Fibroblast of lung (primary cell): ENCODE measurements around the gene RUNX2.

Source experiments
- EZH2 ChIP-seq: IDR thresholded peaks from 2 replicates; pipeline ENCODE4 v1.5.1; 2012; ENCODE audit warnings: low read length, control low read depth, mild to moderate bottlenecking; ENCODE audit errors: missing control alignments
- TF ChIP-seq, protein P1 (sequence below), 2 donors: IDR thresholded peaks in 1 of 2; conservative IDR thresholded peaks in 1 of 2; 1 replicate in 1 of 2; 2 replicates in 1 of 2; pipeline ENCODE4 v1.5.1; 2011 to 2012; ENCODE audit warnings: low read length in 2 of 2, control low read depth in 1 of 2, inconsistent platforms in 1 of 2, low read depth in 1 of 2, mild to moderate bottlenecking in 1 of 2

DNA sequence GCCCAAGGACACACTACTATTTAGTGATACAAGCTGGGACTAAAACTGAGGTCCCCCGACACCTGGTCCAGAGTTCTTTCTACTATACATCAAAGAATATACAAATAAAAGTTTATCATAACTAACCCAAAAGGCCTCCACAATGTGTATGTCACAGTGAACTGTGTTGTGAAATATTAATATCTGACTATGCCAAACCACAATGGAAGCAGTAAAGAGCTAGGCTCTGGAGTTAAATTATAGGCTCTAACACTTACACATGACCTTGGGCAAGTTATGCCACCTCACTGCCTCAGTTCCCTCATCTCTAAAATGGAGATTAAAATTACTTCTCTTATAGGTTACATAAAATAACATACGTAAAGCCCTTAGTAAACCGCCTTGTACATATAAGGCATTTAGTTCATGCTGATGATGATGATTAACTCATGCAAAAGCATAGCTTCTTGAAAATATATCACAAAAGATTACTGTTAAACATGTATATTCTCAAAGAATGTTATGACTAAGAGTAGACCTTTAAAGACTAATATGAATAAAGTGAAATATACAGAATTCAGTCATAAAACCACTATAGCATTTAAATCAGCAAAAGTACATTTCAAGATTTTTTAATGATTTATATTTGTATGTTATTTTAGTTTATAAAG is 43.9 kb downstream of the RUNX2 start:
- TF ChIP-seq, protein P1, sequence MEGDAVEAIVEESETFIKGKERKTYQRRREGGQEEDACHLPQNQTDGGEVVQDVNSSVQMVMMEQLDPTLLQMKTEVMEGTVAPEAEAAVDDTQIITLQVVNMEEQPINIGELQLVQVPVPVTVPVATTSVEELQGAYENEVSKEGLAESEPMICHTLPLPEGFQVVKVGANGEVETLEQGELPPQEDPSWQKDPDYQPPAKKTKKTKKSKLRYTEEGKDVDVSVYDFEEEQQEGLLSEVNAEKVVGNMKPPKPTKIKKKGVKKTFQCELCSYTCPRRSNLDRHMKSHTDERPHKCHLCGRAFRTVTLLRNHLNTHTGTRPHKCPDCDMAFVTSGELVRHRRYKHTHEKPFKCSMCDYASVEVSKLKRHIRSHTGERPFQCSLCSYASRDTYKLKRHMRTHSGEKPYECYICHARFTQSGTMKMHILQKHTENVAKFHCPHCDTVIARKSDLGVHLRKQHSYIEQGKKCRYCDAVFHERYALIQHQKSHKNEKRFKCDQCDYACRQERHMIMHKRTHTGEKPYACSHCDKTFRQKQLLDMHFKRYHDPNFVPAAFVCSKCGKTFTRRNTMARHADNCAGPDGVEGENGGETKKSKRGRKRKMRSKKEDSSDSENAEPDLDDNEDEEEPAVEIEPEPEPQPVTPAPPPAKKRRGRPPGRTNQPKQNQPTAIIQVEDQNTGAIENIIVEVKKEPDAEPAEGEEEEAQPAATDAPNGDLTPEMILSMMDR (conservative IDR thresholded peaks at IDR 0.05 in 1 of 2, IDR thresholded peaks at IDR 0.05 in 1 of 2; ENCODE audit: low read depth in 1 of 2, low read length in 2 of 2), result no peak
- no peak for TF ChIP-seq EZH2
